GM18508 (cell line): ENCODE measurements around the gene MYH8.

Experiments
- ATAC-seq: cut with Tn5 transposase; IDR thresholded peaks from one replicate; pipeline ENCODE4 v1.9.1; 2021; ENCODE audit warnings: moderate number of reproducible peaks; ENCODE audit not compliant: insufficient read depth, unreplicated experiment

Gene MYH8

GRCh38 chr17:10421900-10422542, at the start of gene MYH8:
Gene MYH8, minus strand, starts transcription at chr17:10421950. Its CDS starts 1,723 bp downstream, at chr17:10420227.
- no peak for ATAC-seq

- ATAC-seq: no peak
These were observed 47.7 kb upstream of the MYH8 start, which contains the start of gene MYH4 for GRCh38 chr17:10469459-10469858. Gene MYH4, minus strand, starts transcription at chr17:10469559. Its CDS starts 2,814 bp downstream, at chr17:10466745.

DNA sequence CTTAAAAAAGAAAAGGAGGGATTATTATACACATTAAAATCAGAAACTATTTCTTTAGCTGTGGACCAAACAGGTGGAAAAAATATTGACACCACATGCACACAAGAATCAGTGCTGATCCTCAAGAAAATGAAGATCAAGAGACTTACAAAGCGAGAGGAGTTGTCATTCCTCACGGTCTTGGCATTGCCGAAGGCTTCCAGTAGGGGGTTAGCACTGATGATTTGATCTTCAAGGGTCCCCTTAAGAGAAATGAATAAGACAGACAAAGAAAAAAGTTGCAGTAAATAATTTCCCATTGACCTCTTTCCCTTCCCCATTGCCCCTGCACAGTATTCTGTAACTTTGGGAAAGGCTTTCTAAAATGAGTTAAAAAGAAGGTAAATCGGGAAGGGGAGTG, 41.7 kb upstream of the MYH8 start:
- ATAC-seq: no peak

DNA sequence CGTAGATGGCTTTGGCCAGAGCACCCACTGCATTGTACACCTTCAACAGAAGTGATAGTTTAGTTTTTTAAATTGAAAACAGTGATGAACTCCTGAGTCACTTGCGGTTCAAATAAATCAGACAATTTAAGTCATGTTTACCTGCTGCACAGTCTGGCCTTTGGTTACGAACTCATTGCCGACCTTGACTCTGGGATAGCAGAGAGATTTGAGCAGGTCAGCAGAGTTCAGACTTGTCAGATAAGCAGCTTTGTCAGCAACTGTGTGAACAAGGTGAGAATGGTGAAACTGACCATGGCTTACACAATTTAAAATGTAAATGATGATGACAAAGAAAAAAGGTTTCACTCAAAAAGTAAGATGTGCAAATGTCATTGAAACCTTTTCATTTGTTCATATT, 38.3 kb upstream of the MYH8 start:
- no peak for ATAC-seq

GRCh38 chr17:10458701-10459100, 37.0 kb upstream of the MYH8 start:
- ATAC-seq: no peak

GRCh38 chr17:10457952-10458351, 36.2 kb upstream of the MYH8 start:
- ATAC-seq: no peak

GRCh38 chr17:10447026-10447931, 25.5 kb upstream of the MYH8 start:
- ATAC-seq: no peak

GRCh38 chr17:10439816-10440215, 18.1 kb upstream of the MYH8 start:
- no peak for ATAC-seq

DNA sequence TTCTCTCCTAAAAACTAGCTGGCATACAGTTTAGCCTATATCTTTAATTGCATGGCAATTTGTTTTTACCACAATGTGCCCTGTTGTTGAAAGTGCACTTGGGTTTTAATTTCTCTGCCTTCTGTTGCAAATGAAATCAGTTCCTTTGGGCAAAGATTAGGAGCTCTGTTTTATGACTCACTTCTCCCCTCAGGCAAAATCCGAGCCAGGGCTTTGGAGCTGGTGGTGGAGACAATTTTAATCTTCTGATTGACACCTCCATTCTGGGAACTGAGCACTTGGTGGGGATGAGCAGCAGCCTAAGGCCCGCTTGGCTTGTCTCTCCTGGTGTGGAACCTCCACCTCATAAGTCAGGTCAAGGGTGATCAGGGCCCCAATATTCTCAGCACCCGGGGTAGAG, 13.3 kb upstream of the MYH8 start:
- no peak for ATAC-seq

- ATAC-seq: no peak
These were observed 7.8 kb upstream of the MYH8 start for GRCh38 chr17:10429421-10430045.

DNA sequence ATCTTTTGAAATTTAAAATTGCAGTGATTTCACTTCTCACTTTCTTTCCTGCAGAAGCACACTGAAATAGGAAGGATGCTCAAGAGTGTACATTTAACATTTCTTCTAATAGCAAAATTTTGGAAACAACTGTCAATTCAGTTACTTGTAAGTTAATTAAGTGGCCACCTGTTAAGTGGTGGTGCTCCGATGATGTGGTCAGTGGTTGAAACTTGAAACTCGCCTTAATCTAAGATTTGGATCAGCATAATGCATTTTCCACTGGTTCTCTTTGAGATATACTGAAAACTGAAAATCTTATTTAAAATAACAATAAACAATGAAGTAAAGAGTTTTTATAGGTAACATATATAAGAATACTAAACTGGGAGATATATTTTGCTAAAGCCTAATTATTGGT, 7.0 kb upstream of the MYH8 start:
- ATAC-seq: no peak

DNA sequence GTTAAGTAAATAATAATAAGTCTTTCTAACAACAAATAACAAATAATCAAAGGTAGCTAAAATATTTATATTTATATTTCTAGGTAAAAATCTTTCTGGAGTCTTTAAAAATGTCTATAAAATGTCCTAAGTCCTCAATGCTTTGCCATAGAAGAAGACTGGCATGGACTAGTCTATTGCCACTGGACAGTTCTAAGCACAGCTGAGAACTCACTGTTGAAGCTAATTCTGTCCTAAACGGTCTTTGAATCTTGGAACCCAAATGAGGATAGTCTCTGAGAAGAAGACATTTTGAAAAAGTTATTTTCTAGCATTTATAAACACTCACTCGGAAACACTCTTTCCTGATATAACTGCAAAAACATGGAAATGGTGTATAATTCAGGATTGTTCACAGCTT, 539 bp downstream of the MYH8 start:
- ATAC-seq: no peak

- no peak for ATAC-seq
These were observed 939 bp downstream of the MYH8 start for GRCh38 chr17:10420811-10421210.

DNA sequence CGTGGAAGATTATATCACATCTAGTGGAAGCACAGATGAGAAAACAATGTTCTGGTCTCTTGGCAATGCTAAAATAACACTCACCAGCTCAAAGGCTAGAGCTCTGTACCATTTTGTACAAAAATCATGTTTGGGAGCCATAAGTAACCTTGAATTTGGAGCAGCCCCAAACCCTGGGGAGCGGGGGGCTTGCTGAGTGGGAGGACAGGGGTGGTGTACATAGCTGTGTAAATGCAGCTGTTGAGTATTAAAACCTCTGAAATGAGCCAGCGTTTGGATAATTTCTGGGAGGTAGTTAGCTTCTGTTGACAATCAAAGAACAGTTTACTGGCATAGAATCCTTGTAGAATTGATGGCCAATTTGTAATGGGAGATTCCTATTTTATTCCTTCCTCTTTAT, 4.3 kb downstream of the MYH8 start:
- no peak for ATAC-seq

DNA sequence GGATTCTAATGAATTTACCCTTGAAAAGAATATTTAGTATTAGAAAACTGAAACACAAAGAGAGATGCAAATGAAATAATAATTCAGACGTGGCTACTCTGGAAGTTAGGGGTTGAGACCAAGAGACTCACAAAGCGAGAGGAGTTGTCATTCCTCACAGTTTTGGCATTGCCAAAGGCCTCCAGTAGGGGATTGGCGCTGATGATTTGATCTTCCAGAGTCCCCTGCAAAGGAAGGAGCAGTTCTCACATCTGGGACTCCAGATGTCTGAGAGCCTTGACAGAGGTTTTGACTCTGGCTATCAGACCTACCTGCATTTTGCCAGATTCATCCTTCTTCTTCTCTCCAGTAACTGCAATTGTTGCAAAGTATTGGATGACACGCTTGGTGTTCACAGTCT, 6.6 kb downstream of the MYH8 start:
- ATAC-seq: no peak

- ATAC-seq: no peak
These were observed 18.2 kb downstream of the MYH8 start for GRCh38 chr17:10403589-10403988.

DNA sequence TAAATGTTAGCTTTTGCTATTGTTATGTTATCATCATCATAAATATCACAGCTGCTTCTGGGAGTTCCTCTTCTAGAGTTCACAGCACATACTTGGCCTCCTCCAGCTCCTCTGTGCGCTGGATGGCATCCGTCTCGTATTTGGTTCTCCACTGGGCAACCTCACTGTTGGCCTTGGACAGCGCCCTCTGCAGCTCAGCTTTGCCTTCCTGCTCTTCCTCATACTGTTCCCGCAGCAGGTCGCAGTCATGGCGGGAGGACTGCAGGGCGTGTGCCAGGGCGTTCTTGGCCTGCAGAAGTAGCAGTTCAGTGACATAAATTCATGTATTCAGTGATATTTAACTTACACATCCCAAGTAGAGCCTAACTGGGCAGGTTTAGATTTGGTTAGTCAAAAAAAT, 23.4 kb downstream of the MYH8 start:
- no peak for ATAC-seq

DNA sequence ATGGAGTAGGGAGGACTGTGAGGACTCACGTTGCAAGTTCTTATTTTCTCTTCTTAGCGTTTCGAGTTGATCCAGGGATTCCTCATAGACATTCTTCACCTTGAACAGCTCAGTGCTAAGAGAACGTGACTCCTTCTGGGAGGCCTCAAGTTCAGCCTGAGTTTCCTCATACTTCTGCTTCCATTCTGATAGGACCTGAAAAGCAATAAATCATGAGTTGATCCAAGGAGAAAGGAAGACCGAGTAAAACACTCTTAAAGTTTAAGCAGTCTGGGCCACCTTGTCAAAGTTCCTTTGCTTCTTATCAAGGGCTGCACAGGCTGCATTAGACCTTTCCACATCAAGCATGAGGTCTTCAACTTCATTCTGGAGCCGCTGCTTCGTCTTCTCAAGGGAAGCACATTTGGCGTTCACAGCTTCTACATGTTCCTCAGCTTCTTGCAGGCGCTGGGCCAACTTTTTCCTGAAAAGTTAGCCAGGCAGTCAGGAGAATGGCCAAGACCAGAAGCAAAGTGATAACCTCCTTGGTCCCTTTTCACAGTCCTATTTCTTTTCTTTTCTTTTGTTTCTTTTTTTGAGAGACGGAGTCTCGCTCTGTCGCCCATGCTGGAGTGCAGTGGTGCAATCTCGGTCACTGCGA, 25.1 kb downstream of the MYH8 start:
- ATAC-seq: no peak

DNA sequence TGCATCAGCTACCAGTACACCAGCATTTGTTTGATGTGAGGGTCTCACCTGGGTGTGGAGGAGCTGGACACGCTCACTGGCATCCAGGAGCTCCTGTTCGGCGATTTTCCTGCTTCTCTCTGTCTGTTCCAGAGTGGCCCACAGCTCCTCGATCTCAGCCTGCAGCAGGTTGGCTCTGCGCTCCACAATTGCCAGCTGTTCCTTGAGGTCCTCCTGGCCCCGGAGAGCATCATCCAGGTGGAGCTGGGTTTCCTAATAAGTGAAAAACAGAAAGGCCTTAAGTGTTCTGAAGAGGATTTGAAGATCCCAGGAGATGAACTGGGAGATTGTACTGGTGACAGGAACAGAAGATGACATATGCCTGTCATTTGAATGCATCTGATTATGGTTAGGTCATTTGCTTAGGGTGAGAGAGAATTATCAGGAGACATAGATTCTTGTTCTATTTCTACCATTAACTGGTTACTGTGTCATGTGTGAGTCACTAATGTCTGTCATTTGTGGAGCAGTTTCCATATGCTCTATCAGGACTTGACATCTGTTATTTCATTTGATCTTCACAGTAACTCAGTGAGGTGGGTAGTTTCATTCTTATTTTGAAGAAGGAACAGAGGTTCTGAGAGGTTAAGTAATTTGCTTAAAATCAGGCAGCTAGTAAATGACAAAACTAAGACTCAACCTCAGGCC, 27.4 kb downstream of the MYH8 start:
- ATAC-seq: no peak

DNA sequence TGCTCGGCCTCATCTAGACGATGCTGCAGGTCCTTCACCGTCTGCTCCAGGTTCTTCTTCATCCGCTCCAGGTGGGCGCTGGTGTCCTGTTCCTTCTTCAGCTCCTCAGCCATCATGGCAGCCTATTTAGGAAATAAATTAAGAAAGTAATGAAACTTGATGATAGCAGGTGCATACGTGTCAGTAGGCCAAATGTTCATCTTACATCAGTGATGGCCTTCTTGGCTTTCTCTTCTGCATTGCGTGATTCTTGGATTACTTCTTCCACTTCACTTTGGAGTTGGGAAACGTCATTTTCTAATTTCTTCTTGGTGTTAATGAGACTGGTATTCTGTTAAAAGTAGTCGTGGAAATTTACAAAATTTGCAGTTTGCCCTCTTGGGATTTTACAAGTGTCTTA, 28.9 kb downstream of the MYH8 start:
- ATAC-seq: no peak
